HG02884 (cell line): ENCODE data around the gene DCUN1D2.

ENCODE experiments used
- ATAC-seq: cut with Tn5 transposase; IDR thresholded peaks from one replicate; pipeline ENCODE4 v1.9.1; 2021; ENCODE audit warnings: mild to moderate bottlenecking, moderate library complexity; ENCODE audit not compliant: unreplicated experiment

Gene DCUN1D2

DNA sequence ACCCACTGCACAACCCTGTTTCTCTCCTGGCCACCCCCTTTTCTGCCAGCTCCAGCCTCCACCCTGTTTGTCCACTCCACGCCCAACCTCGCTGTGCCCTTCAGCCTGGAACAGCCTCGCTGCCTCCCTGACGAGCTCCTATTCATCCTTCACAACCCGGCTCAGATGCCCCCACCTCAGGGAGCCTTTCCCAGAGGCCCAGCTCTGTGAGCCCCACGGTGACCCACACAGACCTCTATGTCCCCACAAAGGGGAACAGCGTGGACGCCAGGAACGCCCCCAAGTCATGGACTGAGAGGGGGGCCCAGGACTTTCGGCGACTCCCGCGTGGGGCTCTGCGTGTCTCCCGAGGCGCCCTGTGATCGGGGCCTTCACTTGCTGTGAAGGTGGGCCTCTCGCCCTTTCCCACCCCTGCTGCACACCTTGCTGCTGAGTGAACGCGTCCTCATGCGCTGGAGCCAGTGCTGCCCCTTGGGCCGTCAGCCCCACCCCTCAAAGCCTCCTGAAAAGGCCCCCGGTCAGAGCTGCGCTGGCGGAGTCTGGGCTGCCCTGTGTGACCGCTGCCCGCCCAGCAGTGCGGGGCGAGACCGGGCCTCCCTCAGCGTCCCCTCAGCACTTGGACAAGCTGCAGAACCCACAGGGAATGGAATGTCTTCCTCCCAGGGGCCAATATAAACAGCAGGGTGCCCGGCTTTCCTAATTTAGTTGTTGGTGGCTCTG, 77.2 kb downstream of the DCUN1D2 start:
- no peak for ATAC-seq

DNA sequence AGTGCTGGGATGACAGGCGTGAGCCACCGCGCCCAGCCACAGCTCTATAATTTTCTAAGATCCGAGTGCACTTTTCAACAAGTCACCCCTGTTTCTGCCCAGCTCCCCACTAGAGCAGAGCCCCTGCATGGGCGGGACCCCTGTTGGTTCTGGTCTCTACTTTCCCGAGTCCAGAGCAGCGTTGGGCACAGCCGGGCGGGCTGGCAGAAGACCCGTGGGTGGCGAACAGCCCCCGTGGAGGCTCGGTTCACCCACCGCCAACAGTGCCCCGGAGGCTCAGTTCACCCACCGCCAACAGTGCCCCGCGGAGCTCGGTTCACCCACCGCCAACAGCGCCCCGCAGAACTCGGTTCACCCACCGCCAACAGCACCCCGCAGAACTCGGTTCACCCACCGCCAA, 78.1 kb downstream of the DCUN1D2 start:
- ATAC-seq, result no peak

DNA sequence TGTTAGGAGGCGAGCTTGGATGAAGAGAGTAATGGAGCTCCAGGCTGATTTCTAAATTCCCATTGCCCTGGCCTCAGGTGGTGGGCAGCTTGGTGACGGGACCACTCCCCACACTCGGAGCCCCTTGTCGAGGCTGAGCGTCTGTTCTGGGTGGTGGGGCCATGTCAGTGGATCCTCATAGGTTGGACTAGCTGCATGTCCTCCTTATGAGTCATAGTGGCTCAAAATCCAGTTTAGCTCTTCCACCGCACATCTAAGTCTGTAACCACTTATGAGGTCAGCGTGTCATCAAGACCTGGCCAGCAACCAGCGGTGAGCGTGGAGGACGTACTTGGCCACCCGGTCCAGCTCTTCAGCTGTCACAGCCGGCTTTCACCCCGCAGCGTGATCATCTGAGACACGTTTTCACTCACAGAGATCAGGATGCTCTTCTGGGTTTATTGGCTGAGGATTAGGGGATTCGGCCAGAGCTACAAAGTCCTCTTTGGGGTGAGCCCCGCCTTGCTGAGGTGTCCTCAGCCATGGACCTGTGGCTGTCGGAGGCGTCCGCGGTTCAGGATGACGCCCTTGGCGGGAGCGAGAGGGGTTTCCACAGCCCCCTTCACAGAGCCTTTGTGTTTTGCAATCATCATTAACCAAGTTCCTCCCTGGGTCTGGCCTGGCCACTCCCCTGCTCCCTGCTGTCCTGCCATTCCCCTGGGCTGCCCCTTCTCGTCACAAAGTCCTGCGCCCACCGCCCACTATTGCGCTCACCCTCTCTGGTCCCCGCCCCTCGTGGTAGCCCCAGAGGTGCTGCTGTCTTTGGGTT, 79.1 kb downstream of the DCUN1D2 start:
- no peak for ATAC-seq

GRCh38 chr13:113410472-113411201, 79.9 kb downstream of the DCUN1D2 start:
- no peak for ATAC-seq

DNA sequence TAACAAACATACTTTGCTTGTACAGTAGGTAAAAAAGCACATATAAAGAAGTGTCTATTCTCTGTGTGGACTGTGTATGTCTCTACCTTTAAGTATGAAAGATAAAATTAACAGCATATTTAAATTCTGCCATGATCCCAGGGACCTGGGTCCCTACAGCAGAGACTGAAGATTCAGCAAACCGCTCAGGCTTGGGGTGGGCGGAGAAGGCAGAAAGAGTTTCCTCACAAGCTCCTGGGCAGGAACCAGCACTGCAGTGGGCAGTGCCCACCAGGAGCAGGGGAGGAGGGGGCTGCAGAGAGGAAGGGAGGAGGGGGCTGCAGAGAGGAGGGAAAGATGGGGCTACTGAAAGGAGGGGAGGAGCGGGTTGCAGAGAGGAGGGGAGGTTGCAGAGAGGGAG, 81.9 kb downstream of the DCUN1D2 start:
- ATAC-seq, result no peak

DNA sequence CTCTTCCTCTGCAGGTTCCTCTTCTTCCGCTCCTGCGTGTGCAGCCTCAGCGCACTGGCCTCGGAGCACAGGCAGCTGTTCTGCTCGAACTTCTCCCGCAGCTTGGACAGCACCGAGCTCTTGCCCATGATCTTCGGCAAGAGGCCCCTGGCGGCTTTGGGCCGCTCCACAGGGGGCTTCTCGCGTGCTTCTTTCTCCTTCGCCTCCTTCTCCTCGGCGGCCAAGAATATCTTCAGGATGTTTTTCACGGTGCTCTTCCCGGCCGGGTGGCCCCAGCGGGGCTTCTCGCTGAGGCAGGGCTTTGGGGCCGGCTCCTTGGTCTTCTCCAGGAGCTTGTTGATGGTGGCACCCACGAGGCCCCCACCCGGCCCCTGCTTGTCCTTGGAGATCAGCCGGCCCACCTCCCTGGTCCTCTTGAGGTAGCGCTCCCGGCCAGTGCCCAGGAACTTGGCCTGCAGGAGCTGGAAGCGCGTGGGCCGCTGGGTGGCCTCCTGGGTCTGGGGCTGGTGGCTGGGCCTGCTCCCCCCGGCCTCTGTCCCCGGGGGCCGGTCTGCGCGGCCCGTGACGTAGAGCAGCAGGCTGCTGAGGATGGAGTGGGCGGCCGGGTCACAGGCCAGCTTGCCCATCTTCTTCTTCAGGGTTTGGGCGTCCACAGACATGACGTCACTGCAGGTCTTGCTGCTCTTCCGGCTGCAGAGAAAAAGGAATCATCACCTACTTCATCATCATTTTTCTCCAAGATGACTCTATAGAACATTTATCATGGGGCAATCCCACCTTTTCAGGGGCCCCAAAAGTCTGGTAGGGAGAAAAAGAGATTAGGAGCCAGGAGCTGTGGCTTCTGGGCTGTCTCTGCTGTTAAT, 82.7 kb downstream of the DCUN1D2 start:
- ATAC-seq, result no peak

GRCh38 chr13:113407103-113407530, 83.4 kb downstream of the DCUN1D2 start:
- ATAC-seq, result no peak

DNA sequence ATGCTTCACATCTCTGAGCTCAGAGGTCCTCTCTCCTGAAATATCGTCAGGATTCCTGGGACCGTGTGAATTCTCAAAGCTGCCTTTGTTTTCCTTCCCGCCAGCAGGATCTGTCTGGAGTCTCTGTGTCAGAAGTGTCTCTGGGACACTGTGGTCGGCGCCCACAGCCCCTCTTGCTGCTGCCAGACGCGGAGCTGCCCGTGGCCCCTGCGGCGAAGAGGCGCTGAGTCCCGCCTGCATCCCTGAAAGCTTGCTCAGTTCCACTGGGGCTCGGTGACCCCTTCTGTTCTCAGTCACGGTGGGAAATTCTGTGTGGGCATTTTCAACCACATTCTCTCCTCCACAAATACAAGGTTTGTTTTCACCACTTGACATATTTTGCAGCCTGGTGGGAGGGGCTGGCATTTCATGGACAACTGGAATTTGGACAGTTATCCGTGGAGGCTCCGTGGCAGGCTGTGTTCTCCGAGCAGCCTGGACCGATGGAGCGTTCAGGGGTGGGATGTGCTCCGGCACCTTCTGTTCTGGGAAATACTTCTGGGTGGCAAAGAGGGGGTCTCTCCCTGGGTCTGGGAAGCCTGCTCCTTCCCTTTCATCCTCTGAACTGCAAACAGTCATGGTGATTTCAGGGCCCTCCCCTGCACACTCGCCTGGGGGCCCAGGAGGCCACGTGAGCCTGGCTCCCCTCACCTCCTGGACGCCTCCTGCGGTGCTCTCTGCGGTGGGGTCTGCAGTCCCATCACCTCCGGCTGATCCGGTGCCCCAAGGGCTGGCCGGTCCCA, 84.0 kb downstream of the DCUN1D2 start:
- no peak for ATAC-seq
